Neural progenitor cell (in vitro differentiated cells): ENCODE measurements around the gene PQBP1. TPM values are rescaled to one million over a fixed set of nuclear protein-coding genes. Genes with fewer than 3 reads are reported as not detected.

Experiments used
- DNase-seq: peaks from one replicate; pipeline ENCODE4 v3.0.0-alpha.2; 2016; ENCODE audit warnings: low spot score
- H2AFZ ChIP-seq: fragments of 200-600 bp; sonication (generic); replicated peaks from 2 replicates; pipeline ENCODE4 v1.6.1; 2016; ENCODE audit warnings: antibody characterized with exemption
- H3F3A ChIP-seq: fragments of 200-600 bp; sonication (generic); 2 replicates; pipeline ENCODE4 v1.6.1; 2016; ENCODE audit warnings: antibody characterized with exemption, low read depth
- H3K27ac ChIP-seq: fragments of 200-600 bp; sonication (generic); 2 replicates; pipeline ENCODE4 v1.5.1; 2016; ENCODE audit warnings: mild to moderate bottlenecking
- H3K27me3 ChIP-seq: fragments of 200-600 bp; sonication (generic); 2 replicates; pipeline ENCODE4 v1.6.1; 2016; ENCODE audit warnings: mild to moderate bottlenecking, moderate library complexity
- H3K36me3 ChIP-seq: fragments of 200-600 bp; sonication (generic); 2 replicates; pipeline ENCODE4 v1.5.1; 2016
- H3K4me1 ChIP-seq: fragments of 200-600 bp; sonication (generic); 2 replicates; pipeline ENCODE4 v1.6.1; 2016; ENCODE audit warnings: mixed run types
- H3K4me2 ChIP-seq: fragments of 200-600 bp; sonication (generic); 2 replicates; pipeline ENCODE4 v1.6.1; 2016
- H3K4me3 ChIP-seq: fragments of 200-600 bp; sonication (generic); 2 replicates; pipeline ENCODE4 v1.5.1; 2016
- H3K79me2 ChIP-seq: fragments of 200-600 bp; sonication (generic); 2 replicates; pipeline ENCODE4 v1.6.1; 2016; ENCODE audit warnings: low read depth
- H3K9ac ChIP-seq: fragments of 200-600 bp; sonication (generic); 2 replicates; pipeline ENCODE4 v1.6.1; 2016
- H3K9me3 ChIP-seq: fragments of 200-600 bp; sonication (generic); 2 replicates; pipeline ENCODE4 v1.5.1; 2016; ENCODE audit warnings: low read depth
- H4K20me1 ChIP-seq: fragments of 200-600 bp; sonication (generic); 2 replicates; pipeline ENCODE4 v1.6.1; 2016; ENCODE audit warnings: low read depth
- H3K27ac Mint-ChIP-seq: 3 replicates; pipeline ENCODE4 v1.8.0; 2021; ENCODE audit warnings: mixed read lengths
- H3K27me3 Mint-ChIP-seq: 2 replicates; pipeline ENCODE4 v1.8.0; 2022; ENCODE audit warnings: low read depth, mild to moderate bottlenecking, inconsistent platforms, moderate library complexity, mixed read lengths; ENCODE audit not compliant: insufficient read depth
- H3K36me3 Mint-ChIP-seq: 3 replicates; pipeline ENCODE4 v1.8.0; 2021; ENCODE audit warnings: mixed read lengths
- H3K4me1 Mint-ChIP-seq: 3 replicates; pipeline ENCODE4 v1.8.0; 2021; ENCODE audit warnings: mixed read lengths
- H3K4me3 Mint-ChIP-seq: 3 replicates; pipeline ENCODE4 v1.8.0; 2021; ENCODE audit warnings: mild to moderate bottlenecking, moderate library complexity, mixed read lengths
- H3K9me3 Mint-ChIP-seq: 3 replicates; pipeline ENCODE4 v1.8.0; 2020; ENCODE audit warnings: mixed read lengths
- EZH2 ChIP-seq: fragments of 200-600 bp; sonication (generic); IDR thresholded peaks from 2 replicates; pipeline ENCODE4 v1.6.1; 2017; ENCODE audit warnings: antibody characterized with exemption, mild to moderate bottlenecking, moderate library complexity
- EZH2phosphoT487 ChIP-seq: fragments of 200-600 bp; sonication (generic); IDR thresholded peaks from 2 replicates; pipeline ENCODE4 v1.6.1; 2017; ENCODE audit warnings: antibody characterized with exemption
- total RNA-seq: library from RNA; depleted of rRNA; stranded (reverse); fragments of >200 nt; gene quantifications from 2 replicates; pipeline ENCODE4 v1.2.3, GENCODE V29; 2015; ENCODE audit warnings: low replicate concordance
- TF ChIP-seq, protein P1 (sequence below): fragments of 200-600 bp; sonication (generic); IDR thresholded peaks from 2 replicates; pipeline ENCODE4 v1.5.1; 2017; ENCODE audit warnings: antibody characterized with exemption, mild to moderate bottlenecking

PQBP1 gene
- total RNA-seq, 1 donor from 2014 or later = 26.9 TPM

DNA sequence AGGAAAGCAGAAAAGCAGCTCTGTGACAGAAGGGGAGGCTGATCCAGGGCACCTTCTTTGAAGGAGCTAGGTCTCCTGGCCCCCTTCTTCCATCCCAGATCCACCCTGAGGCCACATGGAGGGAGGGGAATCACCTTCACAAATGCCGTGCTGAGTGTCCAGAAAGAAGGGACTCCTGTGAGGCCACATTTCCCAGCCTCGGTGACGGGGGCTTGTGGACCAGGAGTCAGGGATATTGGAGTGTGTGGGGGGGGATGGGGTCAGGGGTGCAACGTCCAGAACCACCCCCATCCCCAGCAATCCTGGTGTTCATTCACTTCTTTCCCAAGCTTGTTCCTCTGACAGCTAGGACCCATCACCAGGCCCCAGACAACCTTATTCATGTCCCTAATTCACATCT, 4.8 kb upstream of the PQBP1 start:
- no peak overlapping the region for H2AFZ ChIP-seq
- no peak for DNase-seq
- H3K9me3 ChIP-seq = no peaks in the 10 kb centered on the region
- Mint-ChIP-seq H3K27me3 (peaks cover 7% of the 10 kb centered on the region), H3K27ac (no peak overlapping the region), H3K4me1 (peaks cover 16% of the 10 kb centered on the region), H3K9me3 (peaks cover 14% of the 10 kb centered on the region), H3K36me3 (peaks cover 3% of the 10 kb centered on the region), H3K4me3 (peak overlapping the region; percentile 35)
- H3K27ac ChIP-seq = no peak overlapping the region
- H3K4me1 ChIP-seq = no peaks in the 10 kb centered on the region
- peaks cover 22% of the 10 kb centered on the region for H3F3A ChIP-seq
- H3K36me3 ChIP-seq = no peaks in the 10 kb centered on the region
- no peak for TF ChIP-seq EZH2
- TF ChIP-seq, protein P1, sequence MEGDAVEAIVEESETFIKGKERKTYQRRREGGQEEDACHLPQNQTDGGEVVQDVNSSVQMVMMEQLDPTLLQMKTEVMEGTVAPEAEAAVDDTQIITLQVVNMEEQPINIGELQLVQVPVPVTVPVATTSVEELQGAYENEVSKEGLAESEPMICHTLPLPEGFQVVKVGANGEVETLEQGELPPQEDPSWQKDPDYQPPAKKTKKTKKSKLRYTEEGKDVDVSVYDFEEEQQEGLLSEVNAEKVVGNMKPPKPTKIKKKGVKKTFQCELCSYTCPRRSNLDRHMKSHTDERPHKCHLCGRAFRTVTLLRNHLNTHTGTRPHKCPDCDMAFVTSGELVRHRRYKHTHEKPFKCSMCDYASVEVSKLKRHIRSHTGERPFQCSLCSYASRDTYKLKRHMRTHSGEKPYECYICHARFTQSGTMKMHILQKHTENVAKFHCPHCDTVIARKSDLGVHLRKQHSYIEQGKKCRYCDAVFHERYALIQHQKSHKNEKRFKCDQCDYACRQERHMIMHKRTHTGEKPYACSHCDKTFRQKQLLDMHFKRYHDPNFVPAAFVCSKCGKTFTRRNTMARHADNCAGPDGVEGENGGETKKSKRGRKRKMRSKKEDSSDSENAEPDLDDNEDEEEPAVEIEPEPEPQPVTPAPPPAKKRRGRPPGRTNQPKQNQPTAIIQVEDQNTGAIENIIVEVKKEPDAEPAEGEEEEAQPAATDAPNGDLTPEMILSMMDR = no peak
- no peak for TF ChIP-seq EZH2phosphoT487
- H3K4me2 ChIP-seq = no peak overlapping the region
- peaks cover 28% of the 10 kb centered on the region for H3K79me2 ChIP-seq
- peaks cover 22% of the 10 kb centered on the region for H4K20me1 ChIP-seq
- no peaks in the 10 kb centered on the region for H3K27me3 ChIP-seq
- no peak overlapping the region for H3K9ac ChIP-seq
- H3K4me3 ChIP-seq = no peak overlapping the region

DNA sequence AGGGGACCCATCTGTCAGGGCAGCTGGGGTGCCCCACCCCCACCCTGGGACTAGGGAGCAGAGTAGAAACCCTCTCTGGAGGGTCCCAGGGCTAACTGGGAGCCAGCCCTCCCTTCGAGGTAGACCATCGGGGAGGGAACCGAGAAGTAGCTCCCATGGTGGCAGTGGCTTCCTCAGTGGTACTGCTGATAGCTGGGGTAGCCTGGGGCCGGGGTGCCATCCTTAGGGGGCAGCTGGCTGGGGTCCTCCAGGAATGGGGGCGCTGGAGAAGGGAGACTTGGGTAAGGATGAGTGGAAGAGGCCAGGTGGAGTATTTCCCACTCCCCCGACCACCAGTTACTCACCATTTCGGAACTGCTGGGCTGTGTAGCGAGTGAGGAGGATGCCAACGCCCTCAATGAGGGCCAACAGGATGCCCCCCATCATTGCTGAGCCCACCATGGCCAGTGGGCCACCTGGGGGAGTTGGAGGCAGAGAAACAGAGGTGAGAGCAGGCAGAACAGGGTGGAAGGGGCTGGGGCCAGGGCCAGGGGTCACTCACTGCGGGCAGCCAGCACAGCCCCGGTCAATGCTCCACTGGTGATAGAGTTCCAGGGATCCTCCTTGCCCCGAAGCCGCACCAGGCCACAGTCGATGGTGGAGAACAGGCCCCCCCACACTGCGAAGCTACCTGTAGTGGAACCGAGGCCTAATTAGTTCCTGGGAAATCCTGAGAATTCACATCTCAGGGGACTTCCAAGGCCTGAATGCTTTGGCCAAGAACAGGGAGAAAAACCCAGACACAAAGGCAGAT, 4.0 kb upstream of the PQBP1 start:
- H3K27me3 Mint-ChIP-seq = peaks cover 7% of the 10 kb centered on the region

DNA sequence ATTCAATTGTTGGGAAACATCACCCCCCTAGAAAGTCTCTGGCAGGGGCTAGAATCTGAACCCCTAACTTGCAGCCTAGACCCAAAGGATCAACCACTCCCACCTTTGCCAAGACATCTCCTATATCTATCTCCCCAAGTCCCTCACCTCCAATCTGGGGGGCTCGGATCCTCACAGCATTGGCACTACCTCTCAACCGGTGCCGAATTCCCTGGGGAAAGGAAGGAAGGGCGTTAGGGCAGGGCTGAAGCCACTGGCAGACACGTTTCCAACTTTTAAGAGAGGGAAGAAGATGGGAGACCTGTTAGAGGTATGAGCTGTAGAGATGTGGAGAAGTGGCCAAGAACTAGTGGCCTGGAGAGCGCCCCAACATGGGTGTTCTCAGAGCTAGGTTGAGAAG, 2.8 kb upstream of the PQBP1 start:
- H2AFZ ChIP-seq = no peak overlapping the region
- peaks cover 43% of the 10 kb centered on the region for H3K79me2 ChIP-seq
- no peak overlapping the region for H3K9ac ChIP-seq
- no peaks in the 10 kb centered on the region for H3K36me3 ChIP-seq
- Mint-ChIP-seq H3K4me3 (no peak overlapping the region), H3K36me3 (peaks cover 3% of the 10 kb centered on the region), H3K27ac (no peak overlapping the region), H3K27me3 (peaks cover 8% of the 10 kb centered on the region), H3K9me3 (peaks cover 14% of the 10 kb centered on the region), H3K4me1 (peaks cover 19% of the 10 kb centered on the region)
- no peak overlapping the region for H3K4me3 ChIP-seq
- H3K9me3 ChIP-seq = no peaks in the 10 kb centered on the region
- no peak overlapping the region for H3K27ac ChIP-seq
- TF ChIP-seq, protein P1 = no peak
- TF ChIP-seq EZH2 (no peak), EZH2phosphoT487 (no peak)
- DNase-seq = no peak
- H3K4me1 ChIP-seq = no peaks in the 10 kb centered on the region
- peaks cover 22% of the 10 kb centered on the region for H3F3A ChIP-seq
- H3K27me3 ChIP-seq = no peaks in the 10 kb centered on the region
- peaks cover 22% of the 10 kb centered on the region for H4K20me1 ChIP-seq
- no peak overlapping the region for H3K4me2 ChIP-seq

More for the DNA sequence above, 4.0 kb upstream of the PQBP1 start:
- no peak overlapping the region for H3K27ac Mint-ChIP-seq
- peaks cover 3% of the 10 kb centered on the region for H3K36me3 Mint-ChIP-seq
- TF ChIP-seq EZH2 (no peak), EZH2phosphoT487 (no peak)
- TF ChIP-seq, protein P1 = no peak
- peaks cover 14% of the 10 kb centered on the region for H3K9me3 Mint-ChIP-seq
- no peak overlapping the region for H3K4me2 ChIP-seq
- peaks cover 19% of the 10 kb centered on the region for H3K4me1 Mint-ChIP-seq
- H3F3A ChIP-seq = peaks cover 22% of the 10 kb centered on the region
- H3K4me1 ChIP-seq = no peaks in the 10 kb centered on the region
- peaks cover 22% of the 10 kb centered on the region for H4K20me1 ChIP-seq
- H3K4me3 Mint-ChIP-seq = no peak overlapping the region
- DNase-seq = no peak
- no peak overlapping the region for H3K9ac ChIP-seq
- H3K27ac ChIP-seq = no peak overlapping the region
- H3K36me3 ChIP-seq = no peaks in the 10 kb centered on the region
- H2AFZ ChIP-seq = no peak overlapping the region
- H3K4me3 ChIP-seq = no peak overlapping the region
- no peaks in the 10 kb centered on the region for H3K27me3 ChIP-seq
- peaks cover 32% of the 10 kb centered on the region for H3K79me2 ChIP-seq
- no peaks in the 10 kb centered on the region for H3K9me3 ChIP-seq
